Activated CD4-positive, alpha-beta T cell treated with anti-CD3 and anti-CD28 coated beads for 24 hours (primary cell): Measurements from ENCODE around the gene RND3.

Experiments used
- DNase-seq, 2 donors: peaks; one replicate each; pipeline ENCODE4 v3.0.0-alpha.2; 2020; ENCODE audit warnings: low read depth in 2 of 2

Gene RND3

DNA sequence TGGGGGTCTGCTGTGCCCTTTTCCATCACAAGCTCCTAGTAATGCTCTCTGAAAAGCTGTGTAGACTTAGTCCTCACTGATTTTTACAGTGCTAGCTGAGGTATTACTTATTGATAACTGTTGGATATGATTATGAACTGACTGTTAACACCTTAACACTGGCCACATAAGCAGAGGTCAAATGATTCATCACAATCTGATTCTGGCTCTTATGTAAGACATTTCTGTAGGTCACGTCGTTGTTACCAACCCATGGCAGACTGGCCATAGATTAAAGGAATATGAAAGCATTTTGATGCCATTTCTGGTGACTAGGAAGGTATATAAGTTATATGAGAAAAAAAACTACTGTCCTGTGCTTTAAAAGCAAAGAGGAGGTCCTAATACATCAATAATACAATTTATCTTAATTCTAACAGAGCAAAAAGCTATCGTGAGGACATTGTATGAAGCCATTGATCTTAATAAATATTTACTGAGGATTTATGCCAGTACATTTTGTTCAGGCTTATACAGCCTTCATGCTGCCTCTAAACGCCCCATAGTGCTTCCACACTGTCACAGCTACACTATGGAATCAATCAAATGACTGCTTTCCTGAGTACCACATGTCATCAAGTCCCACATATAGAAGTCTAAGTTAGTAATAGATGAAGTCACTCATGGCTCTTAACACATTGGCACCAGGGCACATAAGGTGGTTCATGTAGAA lies 6.9 kb upstream of the RND3 start:
- no peak for DNase-seq

DNA sequence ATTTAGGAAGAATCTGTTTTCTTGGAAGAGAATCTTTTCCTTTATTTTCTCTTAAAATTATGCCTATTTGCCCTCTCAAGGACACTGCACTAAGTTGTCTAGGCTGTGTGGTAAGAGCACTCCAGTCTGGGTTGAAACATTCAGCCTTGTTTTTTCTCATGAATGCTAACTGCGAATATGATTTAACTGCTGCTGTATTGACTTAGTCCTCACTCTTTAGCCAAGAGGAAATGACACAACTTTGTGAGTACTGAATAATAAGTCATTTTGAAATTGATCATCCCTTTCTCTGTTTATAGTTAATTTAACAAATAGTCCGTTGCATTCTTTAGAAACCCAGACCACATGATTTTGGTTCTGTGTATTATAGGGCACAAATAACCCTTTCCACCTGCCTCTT lies 4.5 kb upstream of the RND3 start:
- DNase-seq: no peak

DNA sequence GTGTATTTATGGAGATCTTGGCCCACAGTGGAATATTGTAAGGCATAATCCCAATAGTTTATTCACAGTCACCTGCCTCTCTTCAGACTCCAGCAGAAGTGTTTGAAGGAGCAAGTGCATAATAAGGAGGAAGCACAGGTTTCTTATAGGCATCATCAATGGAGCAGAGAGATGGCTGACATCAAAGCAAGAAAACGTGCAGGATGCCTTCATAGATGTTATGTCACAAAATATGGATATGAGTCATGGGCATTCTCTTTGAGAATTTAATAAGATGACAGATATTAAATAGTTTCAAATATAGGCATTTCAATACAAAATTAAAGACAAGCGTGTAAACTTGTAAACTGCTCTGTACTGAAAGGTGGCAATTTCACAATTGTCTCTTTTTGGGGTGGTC lies 4.0 kb upstream of the RND3 start:
- no peak for DNase-seq

DNA sequence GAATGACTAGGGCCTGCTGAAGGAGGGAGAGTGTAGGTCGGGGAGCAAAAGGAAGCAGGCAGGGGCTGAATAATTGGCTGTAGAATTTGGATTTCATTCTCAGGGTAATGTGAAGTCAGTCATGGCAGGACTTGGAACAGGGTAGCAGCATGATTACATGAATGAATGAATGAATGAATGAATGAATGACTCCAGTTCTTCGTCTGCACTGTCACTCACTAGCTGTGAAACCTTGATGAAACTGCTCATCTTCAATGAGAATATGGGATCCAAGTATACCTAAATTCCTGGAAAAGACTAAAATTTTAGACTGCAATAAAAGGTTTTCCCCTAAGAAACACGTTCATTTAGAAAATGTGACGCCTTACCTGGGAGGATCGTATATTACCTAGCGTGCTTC lies 3.0 kb upstream of the RND3 start:
- DNase-seq: no peak

DNA sequence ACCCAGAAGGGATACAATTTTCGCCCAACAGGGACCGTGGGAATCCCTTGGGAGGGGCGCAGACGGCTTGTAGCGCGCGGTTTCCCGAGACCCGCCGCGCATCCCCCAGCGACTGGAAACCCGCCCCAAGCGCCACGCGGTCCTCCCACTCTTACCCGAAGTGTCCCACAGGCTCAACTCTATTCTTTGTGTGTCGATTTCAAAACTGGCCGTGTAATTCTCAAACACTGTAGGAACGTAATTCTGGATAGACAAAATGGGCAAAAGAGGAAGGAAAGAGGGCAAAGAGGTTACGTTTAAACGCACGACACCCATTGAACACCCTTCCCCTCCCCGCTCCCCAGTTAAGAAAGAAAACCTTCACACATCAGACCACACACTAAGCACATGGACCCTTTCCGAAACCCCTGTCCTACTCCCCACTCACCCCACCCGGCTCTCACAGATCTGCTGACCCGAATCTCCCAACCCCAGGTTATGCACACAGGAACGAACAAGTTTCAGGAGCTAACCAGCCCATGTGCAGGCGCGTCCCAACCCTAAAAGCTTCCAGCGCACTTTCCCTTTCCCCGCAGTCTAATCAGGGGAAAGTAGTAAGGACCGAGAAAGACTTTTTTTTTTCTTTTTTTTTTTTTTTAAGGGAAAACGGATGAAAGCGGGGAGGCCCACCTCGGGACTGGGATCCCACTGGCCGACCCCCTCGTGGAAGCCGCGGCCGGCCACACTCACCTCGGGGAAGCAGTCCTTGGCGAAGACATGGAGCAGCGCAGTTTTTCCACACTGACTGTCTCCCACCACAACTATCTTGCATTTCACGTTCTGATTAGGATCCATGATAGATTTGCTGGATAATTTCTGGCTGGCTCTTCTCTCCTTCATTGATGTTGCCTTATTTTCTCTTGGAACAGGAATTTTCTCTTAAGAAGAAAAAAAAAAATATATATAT lies 655 bp downstream of the RND3 start:
- DNase-seq: no peak

DNA sequence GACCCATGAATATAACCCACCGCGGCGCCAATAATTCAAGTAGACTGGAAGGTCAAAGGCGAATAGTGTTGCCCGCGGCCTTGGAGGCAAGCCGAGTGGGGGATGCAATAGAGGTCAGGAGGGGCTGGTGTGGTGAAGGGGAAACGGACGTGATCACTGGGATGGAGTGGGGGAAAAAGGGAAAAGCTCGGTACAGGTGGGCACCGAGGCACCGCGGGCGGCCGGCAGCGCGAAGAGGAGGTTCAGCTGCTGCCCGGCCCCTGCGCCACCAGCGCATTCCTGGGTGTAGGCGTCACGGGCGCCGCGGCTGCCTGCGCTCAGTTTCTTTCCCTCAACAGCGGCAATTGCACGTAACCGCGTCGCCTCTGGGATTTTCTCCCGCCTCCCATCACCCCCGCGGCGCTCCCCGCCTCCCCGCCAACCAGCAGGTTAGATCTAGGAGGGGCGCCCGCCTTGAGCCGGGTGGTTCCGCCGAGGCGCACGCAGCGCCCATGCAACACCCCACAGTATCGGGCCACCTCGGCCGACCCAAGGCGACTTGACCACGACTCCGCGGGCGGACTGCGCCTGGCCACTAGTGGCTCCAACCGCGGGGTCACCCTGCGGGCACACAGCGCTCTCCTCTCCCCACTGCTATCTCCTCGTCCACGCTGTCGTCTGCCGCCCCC lies 1.5 kb downstream of the RND3 start:
- no peak for DNase-seq

DNA sequence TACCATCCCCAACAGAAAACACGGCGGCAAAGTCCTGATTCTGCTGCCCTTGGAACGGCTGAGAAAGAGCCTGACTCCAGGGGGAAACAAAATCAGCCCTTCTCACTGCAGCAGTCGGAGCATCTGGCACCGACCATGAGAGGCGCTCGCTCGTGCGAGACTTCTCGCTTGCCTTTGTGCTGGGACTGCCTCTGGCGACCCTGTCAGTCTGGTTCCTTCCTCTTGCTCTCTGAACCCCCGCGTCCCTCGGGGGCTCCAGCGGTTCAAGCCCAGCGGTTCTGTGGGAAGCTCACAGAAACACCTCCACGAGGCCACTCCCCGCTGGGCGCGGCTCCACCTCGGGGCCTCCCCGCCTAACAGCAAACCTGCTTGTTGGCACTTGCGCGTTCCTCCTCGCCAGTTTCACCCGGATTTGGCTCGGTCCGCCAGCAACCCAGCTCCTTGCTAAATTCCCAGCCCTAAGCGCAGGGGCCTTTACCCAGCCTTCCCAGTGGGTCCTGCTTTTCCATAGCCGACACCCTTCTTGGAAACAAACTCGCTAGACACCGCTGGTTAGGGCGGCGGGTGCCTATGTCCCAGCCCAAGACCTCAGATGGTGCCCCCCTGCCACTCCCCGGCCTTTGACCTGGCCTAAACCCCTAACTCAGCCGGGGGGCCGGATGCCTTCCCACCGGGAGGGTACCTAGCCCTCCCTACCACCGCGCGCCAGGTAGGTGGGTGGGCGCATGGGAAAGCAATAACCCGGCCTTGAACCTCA lies 2.2 kb downstream of the RND3 start:
- no peak for DNase-seq

DNA sequence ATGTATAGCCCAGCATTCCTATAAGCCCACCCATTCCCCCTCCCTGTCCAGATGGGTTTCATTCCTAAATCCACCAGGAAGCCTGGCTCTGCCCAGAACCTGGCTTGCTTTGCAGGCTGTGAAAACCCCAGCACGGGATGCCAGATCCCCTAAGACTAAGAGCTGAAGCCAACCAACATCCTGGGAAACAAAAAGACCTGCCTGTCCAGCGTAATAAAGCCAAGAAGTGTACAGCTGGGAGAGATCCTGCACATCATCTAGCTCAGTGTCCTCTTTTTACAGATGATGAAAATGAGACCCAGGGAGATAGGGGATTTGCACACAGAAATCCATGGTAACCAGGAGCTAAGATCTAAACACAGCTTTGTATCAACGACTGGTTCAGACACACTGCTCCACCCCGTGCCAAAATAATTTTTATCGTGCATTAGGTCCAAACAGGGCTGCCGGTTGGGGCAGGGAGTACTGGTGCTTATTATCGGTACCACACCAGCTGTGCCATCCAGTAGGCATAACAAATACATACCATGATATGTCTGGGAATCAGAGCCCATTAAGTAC lies 2.9 kb downstream of the RND3 start:
- DNase-seq: no peak

DNA sequence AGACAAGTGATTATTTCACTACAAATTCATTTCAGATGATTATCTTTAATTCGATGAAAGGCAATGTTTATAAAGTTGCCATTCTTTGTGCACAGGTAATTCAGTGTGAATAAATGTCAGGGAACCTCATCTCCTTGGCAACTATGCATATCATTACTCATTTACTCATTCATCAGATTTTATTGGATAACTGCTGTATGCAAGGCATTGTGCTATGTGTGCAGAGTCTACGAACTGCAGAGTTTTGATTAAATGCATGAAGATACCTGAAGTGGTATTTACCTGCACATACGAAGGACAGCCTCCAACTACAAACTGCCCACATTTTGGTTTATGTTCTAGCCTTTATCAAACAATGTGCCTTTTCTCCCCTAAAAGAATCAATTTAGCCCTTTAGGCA lies 3.5 kb downstream of the RND3 start:
- no peak for DNase-seq

DNA sequence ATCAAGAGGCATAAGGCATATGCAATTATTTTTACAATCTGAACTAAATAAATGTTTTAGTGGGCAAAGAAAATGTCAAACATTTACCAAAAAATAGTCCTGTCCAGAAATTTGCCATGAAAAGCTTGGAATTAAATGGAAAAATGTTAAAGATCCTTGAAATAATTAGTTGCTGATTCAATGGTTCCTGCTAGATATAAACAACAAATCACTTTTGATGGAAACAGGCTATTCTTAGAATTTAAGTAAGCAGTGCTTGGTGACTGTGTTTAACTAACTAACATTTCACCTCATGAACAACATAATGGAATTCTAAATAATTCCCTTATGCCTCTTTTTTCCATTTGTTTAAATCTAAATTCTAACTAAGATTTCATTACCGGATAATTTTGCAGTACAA lies 3.9 kb downstream of the RND3 start:
- DNase-seq: no peak

DNA sequence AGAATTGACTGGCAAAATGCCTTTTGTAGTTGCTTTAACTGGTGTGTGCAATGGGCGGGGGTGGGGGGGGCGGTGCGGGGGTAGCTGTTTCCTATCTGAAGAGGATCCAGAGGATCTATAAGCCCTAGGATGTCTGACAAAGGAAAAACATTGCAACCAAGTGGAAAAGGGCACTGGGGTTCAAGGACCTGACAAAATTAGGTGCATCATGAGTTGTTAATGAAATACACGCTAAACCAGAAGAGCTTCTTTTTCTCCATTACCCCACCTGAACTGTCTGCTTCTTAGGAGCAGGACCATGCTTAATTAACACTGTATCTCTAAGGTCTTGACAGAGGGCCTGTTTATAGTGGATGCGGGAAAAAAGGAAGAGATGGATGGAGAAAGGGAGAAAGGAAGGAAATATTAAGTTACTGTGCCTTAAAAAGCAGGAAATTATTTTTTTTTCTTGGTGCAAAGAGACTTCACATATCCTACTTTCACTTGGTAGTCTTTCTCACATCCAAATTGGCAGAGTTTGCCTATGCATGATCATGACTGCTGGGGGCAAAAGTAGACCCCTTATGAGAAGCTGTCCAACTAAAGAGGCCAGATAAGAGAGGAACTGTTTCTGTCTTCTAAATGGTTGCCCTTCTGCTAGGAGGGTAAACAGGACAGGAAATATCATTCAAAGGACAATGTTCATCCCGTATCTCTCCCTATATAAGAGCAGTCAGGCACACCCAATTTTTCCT lies 4.6 kb downstream of the RND3 start:
- no peak for DNase-seq

DNA sequence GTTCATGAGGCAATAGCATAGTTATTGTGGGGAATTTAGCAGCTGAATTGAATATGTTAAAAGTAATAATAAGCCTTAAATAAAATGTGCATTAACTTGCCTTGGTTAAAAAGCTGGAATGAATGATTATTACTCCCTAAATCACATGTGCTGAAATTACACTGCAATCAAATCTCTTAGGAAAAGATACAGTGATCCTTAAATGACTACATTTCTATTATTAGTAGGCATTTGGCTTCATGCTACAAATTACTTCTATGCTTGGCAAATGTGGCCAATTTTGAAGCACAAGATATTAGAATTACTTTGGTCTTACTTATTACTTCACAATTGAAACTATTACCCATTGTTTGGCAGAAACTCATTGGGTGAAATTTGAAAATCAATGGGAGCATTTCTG lies 5.4 kb downstream of the RND3 start:
- DNase-seq: no peak

DNA sequence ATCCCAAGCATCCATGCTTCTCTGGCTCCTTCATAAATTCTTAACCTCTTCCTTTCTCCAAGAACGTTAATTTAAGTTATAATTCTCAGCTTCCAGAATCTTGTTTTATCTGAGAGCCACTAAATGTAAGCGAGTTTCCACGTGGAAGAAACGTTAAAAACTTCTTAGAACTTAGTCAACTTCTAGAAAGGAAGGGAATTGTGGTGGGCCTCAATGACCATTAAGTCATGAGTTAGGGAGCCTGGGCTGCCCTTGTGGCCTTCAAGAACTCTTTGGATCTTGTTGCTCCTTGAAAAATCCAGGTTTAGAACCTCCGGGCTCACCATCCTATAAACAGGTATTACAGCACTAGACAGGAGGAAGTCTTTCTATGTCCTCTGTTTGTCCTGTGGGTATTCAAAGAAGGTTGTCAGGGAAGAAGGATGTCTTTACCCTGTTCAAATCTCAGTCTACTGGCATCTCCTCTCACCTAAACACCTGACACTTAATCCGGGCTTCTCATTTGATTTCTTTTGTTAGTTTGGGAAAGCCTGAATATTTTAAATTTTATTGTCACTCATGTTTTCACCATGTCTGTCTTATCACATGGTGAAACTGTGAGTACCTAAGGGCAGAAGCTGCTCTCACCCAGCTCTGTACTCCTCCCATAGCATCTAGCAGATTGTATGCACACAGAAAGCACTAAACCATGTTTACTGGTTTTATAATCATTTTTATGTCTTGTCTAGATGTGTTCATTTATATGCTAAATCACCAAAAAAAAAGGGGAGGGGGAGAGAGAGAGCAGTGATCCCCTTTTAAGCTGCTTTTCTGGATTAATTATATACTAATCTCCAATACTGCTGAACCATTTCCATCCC lies 6.3 kb downstream of the RND3 start:
- no peak for DNase-seq

DNA sequence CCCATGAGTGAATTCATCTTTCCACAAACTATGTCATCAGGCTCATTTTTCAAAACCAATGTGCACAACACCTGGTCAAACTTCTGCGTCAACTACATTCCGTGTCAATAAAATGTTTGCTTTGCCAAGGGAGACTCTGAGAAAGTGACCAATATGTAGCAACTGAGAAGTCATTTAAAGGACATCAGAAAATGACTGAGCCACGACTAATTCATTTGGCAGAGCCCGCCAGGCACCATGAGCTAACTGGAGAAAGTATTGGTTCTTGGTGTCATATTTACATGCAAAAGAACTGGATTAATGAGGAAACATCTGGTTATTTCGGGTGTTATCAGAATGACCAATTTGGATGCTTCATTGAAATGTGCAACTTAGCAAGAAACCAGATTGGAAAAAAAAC lies 7.2 kb downstream of the RND3 start:
- DNase-seq: no peak

DNA sequence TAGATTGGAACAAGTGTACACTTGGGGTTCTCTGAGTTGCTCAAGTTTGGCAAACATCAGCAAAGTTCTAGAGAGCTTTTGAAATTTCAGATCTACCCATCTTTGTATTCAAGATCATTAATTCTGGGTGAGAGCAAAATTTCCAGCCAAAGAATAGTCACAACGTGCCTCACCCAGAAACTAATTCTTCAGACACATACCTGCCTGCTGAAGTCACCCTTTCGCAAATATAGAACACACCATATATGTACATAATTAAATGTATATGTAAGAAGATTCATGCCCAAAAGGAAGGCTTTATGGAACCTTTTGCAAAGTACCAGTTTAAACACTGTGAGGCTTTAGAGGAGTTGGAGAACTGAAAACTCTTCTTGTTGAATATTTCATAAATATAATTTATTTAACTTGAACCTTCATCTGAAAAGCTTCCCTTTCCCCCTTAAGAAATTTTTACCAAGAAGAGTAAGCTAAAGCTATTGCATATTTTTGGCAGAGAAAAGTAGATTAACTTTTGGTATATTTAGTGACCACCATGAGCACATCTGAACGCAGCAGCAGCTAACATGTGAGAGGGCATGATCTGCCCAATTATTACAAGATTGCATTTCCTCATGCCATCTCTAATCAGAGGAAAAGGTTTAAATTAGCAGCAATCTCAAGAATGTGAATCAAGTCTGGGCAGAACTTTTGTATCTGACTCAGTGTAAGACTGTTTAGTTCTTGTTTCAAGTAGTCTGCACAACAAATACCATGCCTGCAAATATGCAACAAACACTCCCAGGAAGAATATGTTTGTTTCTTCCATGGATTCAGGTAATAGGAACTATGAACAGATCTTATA lies 8.2 kb downstream of the RND3 start:
- no peak for DNase-seq

DNA sequence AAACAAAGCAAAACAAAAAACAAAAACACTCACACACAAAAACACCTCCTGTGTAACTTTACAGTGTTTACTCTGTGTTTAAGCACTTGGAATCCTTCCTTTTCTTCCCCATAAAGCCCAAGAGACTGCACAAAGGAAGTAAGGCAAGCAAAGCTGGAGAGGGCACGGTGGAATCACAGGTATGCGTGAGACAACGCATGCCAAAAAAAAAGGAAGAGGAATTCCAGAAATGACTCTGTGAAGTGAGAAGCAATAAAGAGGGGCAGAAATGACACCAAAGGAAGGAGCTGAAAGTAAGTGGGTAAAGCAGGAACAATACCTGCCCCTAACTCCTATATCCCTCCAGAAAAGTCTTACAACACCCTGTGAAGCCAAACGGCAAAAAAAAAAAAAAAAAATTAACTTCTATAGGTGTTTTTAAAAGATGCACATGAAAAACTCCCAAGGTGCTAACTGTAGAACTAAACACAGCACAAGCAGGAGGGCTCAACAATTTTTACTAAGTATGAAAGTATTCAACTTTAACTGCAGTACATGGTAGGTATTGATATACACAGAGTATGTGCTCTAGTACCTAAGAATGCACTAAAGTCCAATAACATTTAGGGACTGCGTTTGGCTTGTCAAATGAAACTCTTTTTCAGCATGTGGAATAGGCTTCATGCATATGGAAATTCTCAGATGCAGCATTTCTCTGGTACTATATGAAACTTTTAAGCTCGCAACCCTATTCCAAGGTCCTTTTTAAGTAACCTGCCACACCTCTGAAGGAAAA lies 9.1 kb downstream of the RND3 start:
- DNase-seq: no peak

DNA sequence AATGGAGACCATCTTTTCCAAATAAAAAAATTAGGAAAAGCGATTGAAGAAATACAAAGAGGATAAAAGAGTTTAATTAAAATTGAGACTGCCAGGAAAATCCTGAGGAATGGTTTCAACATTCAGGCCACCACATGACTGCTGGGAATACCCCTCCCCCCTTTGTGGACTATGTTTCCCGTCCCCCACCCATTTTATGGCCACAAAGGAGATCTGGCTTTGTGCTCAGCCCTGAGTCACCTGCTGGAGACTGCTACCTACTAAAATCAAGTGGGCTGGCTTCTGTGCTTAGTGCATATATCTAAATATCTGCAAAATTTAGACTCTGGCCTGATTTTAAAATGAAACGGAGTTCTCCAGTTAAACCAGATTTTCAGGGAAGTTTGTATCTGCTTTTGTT lies 10.1 kb downstream of the RND3 start:
- DNase-seq: no peak

DNA sequence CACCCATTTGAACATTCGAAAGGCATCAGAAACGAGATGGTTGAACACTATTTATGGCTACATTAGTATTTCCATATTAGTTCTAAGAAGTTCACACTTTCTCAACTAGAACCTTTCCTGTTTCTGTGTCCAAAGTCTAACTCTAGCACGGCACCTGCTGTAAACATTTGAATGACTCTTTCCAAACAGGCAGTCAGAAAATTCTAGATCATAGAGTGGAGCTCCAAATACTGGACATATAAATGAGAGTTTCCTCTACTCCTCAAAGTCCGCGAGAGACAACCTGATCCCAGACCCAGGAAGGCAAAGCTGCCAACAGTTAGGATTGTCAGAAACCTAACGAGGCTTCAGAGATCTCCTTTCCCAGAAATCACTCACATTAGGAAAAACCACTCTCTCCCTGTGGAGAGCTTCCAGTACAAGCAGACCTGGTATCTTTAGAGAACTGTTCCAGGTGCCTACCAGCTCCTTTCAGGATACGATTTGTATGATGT lies 10.6 kb downstream of the RND3 start:
- DNase-seq: no peak
